Body of pancreas (tissue), 4 donors: Measurements from ENCODE around the gene ADAMTSL2.

Experiments used
- POLR2A ChIP-seq, 3 donors: fragments of 450-650 bp; IDR thresholded peaks; one replicate each; pipeline ENCODE4 v1.6.1; 2016; ENCODE audit warnings: antibody characterized with exemption in 3 of 3, mild to moderate bottlenecking in 2 of 3
- TF ChIP-seq, protein P1 (sequence below), 7 experiments: fragments of 450-650 bp in 4 of 7; fragments of 200-600 bp in 3 of 7; sonication (generic) in 3 of 7; IDR thresholded peaks; one replicate each; pipeline ENCODE4 v1.5.1; 2016 to 2019; ENCODE audit warnings: antibody characterized with exemption in 7 of 7

DNA sequence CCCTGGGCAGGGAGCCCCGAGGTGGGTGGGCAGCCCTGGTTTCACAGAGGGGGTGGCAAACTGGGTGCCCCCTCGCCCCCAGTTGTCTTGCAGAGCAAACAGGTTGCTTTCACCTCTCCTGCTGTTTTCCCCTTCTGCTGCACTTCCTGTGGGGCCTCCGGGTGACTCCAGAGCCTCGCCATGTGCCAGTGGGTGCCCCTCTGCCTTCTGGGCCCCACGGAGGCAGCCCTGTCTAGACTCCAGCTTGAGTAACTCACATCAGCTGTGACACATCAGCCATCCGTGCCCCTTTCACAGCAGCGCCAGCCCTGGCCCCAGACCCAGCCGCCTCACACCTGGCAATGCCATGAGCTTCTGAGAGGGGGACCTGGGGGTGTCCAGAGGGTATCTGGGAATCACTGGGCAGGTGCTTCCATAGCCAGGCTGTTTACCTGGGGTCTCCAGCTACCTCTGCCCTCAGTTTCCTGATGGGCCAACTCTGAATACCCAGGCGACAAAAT lies 36.9 kb downstream of the ADAMTSL2 start:
- no peak for TF ChIP-seq POLR2A (IDR thresholded peaks at IDR 0.05)
- TF ChIP-seq, protein P1, sequence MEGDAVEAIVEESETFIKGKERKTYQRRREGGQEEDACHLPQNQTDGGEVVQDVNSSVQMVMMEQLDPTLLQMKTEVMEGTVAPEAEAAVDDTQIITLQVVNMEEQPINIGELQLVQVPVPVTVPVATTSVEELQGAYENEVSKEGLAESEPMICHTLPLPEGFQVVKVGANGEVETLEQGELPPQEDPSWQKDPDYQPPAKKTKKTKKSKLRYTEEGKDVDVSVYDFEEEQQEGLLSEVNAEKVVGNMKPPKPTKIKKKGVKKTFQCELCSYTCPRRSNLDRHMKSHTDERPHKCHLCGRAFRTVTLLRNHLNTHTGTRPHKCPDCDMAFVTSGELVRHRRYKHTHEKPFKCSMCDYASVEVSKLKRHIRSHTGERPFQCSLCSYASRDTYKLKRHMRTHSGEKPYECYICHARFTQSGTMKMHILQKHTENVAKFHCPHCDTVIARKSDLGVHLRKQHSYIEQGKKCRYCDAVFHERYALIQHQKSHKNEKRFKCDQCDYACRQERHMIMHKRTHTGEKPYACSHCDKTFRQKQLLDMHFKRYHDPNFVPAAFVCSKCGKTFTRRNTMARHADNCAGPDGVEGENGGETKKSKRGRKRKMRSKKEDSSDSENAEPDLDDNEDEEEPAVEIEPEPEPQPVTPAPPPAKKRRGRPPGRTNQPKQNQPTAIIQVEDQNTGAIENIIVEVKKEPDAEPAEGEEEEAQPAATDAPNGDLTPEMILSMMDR (IDR thresholded peaks at IDR 0.05), result no peak
